GM19455 (cell line): ENCODE measurements around the gene OR10C1.
"Not testable (repeated sequence)": the region's sequence is repeated elsewhere in the genome, so short reads cannot be mapped to it uniquely, and the experiment has no call there.

Experiments
- ATAC-seq: cut with Tn5 transposase; IDR thresholded peaks from one replicate; pipeline ENCODE4 v1.9.1; 2021; ENCODE audit not compliant: unreplicated experiment

The OR10C1 gene, protein sequence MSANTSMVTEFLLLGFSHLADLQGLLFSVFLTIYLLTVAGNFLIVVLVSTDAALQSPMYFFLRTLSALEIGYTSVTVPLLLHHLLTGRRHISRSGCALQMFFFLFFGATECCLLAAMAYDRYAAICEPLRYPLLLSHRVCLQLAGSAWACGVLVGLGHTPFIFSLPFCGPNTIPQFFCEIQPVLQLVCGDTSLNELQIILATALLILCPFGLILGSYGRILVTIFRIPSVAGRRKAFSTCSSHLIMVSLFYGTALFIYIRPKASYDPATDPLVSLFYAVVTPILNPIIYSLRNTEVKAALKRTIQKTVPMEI

DNA sequence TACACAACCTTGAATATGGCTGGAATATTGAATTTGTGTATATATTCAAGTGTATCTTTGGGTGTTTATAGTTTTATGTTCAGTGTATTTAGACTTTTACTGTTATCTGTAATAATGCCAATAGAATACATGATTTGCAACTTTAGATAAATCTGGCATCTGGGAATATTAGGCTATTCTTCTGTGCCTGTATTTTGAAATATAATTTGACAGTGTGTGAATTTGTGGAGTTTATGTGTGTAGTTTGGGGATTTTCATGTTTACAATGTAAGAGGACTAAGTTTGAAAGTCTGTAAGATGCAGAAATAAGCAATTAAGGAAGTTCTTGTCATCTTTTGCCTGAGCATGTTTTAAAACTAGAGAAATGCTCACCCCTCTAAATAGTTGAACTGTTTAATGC, at the start of gene OR10C1:
Gene OR10C1 (plus strand): TSS at position 301 of the 400 bp plus-strand sequence. CDS start 710 bp downstream, outside the sequence.
- no peak for ATAC-seq

GRCh38 chr6:29395331-29395730, 43.8 kb upstream of the OR10C1 start, which contains the start of gene OR12D2:
Gene OR12D2, plus strand, starts transcription at chr6:29395631. Its CDS starts 1,069 bp downstream, at chr6:29396700.
- ATAC-seq, result no peak

DNA sequence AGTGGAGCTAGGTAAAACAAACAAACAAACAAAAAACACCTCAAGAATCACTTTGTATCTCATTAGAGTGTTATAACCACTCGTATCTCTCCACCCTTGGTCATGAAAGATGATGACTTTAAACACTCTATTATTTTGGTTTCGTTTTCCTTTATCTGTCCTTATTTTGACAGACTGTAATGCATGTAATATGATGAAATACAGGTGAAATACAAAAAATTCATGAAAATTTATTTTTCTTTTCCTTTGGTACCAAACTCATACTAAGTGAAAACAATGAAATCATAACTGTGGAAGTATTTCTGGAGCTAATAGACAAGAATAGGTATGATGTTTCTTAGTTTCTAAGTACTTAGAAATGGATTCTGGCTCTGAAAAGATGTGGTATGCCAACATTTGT, 39.6 kb upstream of the OR10C1 start:
- no peak for ATAC-seq

- no peak for ATAC-seq
These were observed 35.3 kb upstream of the OR10C1 start for GRCh38 chr6:29403801-29404200.

DNA sequence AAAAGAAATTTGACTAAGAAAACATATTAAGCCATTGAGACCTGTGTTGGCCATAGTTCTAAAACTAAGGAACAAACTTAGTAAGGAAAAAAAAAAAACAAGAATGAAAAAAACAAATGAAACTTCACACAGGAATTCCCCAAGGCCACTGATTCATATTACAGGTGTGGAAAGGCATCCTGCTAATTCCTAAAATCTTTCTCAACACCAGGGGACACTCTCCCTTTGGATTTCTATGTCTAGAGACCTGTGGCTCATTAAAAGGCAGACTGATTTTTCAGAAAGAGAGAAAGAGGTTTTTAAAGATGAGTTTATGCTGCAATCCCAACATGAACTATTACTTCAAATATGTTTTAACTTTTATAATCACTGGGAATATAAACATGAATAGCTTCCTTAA, 24.5 kb upstream of the OR10C1 start, which contains the start of gene OR12D1:
Gene OR12D1 (plus strand): TSS at position 341 of the 400 bp plus-strand sequence.
- ATAC-seq, result no peak

- no peak for ATAC-seq
These were observed 19.6 kb upstream of the OR10C1 start for GRCh38 chr6:29419516-29419915.

- ATAC-seq, result no peak
These were observed 14.9 kb upstream of the OR10C1 start for GRCh38 chr6:29424168-29424567.

DNA sequence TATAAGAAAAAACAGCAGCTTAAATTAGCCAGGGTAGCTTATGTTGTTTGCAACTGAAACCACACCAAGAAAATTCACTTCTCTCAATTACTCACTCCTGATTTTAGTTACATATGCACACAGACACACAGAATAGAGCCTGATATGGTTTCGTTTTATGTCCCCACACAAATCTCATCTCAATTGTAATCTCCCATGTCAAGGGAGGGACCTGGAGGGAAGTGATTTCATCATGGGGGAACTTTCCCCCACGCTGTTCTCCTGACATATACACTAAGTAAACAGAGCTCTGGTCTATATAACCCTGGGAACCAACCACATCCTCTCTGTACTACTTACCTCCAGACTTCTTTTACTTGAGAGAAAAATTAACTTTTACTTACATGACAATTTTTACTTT, 14.5 kb upstream of the OR10C1 start:
- no peak for ATAC-seq

DNA sequence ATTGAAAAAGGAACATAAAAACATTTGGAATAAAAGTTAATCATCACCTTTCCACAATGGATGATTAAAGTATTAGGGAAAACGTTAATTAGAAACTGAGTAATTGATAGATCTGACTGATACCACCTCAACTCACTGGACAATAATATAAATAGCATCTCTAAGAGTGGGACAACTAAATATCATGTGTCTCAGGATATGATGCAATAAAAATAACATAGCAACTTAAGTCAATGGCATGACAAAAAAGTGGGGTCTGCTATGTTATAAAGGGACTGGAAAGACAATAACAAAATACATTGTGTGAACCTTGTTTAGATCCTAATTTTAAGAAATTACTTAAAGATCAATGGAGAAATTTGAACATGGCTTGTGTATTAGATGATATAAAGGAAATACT, 14.0 kb upstream of the OR10C1 start:
- no peak for ATAC-seq

GRCh38 chr6:29426654-29427053, 12.5 kb upstream of the OR10C1 start:
- ATAC-seq, result no peak

DNA sequence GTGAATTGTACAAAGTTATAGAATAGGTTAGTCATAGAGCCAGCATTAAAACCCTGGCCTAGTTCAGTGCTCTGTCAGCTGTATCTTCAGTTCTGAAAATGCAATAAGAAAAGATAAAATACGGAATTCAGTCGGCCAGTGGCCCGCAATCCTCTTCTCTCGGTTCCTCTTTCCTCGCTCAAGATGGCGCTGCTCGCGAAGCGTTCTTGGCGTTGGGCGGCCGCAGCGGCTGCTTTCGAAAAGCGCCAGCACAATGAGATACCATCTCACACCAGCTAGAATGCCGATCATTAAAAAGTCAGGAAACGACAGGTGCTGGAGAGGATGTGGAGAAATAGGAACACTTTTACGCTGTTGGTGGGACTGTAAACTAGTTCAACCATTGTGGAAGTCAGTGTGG, 2.4 kb upstream of the OR10C1 start:
- not testable (repeated sequence) for ATAC-seq

DNA sequence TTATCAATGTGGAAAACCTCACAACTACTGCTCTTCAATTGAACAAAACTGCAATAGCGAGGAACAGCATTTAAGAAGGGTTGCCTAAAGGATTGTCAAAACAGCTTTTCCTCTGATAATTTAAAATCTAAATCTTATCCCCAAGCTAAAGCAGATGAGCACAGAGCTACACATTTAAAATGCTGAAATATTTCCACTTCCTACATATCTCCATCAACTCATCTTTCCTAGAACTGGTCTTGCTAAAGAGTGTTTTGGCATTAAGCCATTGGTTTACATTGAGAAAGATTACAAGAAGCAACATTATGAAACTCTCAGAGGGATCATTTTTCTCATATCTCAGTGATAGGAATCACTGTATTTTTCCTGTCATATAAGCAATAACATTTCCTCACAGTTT, 3.6 kb downstream of the OR10C1 start:
- no peak for ATAC-seq

- ATAC-seq, result not testable (repeated sequence)
These were observed 4.9 kb downstream of the OR10C1 start for GRCh38 chr6:29444031-29444430.

DNA sequence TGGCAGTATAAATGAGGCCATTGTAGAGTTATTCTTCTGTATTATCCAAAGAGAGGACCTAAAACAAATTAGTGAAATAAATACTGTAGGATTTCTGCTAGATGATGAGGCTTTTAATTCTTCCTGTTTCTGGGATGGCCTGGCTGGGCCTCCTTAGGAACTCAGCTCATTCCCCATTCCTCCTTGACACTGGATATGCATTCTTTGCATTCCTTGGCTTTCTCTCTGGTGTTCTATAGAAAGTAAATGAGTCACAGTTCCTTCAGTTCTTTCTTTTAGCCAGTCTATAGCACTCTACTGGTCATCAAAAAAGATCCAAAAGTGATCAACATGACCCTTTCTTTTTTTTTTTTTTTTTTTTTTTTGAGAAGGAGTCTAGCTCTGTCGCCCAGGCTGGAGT, 8.6 kb downstream of the OR10C1 start:
- no peak for ATAC-seq

GRCh38 chr6:29451471-29452193, 12.5 kb downstream of the OR10C1 start:
- no peak for ATAC-seq

DNA sequence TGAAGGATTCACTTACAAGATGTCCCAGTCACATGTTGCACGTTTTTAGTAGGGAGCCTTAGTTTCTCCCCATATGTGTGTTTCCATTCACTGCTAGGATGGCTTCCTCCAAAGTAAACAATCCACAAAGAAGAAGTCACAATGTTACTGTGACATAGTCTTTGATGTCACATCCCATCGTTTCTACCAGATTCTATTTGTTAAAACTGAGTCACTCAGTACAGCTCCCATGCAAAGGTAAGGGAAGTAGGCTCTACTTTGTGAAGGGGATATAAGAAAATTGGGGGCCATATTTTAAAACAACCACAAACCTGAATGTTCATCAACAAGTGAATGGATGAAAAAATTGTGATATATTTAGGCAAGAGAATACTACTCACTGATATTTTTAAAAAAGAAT, 17.9 kb downstream of the OR10C1 start, which contains the start of the genes OR11A1 and OR2H1:
Gene OR11A1 (minus strand): TSS at position 101 of the 400 bp plus-strand sequence. CDS start 29,430 bp downstream, outside the sequence.
Gene OR2H1 (plus strand): TSS at position 185 of the 400 bp plus-strand sequence. CDS start 4,615 bp downstream, outside the sequence.
- no peak for ATAC-seq

DNA sequence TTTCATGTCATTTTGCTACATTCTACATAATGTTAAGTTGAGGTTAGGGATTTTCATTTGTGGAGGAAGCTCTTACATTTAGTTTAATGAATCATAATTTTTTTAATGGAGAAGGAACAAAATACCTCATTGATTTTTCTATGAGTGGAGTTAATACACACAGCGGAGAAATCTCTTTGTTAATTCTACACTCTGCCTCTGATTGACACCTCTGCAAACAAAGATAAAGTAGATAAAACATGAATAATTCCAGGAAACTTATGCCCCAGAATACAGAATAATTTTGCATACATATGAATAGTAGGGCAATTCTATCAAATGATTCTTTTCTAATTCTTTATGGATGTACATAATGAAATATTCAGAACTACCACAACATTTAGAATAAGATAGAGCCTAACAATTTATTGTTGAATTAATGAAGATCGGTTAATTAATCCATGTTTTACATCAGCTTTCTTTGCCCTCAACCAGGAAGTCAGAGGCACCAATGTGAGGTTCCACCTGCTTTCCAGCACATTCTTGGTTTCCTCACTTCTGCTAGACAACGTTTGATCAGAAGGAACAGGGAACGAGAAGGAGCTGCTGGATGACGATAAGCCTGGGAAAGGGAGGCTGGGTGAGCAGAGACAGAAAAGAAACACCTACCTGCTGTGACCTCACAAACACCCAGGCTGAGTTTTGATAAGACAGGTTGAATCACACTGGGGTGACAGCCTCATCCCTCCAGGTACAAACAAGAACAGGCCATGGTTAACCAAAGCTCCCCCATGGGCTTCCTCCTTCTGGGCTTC, 22.1 kb downstream of the OR10C1 start:
- no peak for ATAC-seq

DNA sequence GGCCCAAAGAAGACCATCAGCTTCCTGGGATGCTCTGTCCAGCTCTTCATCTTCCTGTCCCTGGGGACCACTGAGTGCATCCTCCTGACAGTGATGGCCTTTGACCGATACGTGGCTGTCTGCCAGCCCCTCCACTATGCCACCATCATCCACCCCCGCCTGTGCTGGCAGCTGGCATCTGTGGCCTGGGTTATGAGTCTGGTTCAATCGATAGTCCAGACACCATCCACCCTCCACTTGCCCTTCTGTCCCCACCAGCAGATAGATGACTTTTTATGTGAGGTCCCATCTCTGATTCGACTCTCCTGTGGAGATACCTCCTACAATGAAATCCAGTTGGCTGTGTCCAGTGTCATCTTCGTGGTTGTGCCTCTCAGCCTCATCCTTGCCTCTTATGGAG, 22.9 kb downstream of the OR10C1 start:
- ATAC-seq, result no peak

DNA sequence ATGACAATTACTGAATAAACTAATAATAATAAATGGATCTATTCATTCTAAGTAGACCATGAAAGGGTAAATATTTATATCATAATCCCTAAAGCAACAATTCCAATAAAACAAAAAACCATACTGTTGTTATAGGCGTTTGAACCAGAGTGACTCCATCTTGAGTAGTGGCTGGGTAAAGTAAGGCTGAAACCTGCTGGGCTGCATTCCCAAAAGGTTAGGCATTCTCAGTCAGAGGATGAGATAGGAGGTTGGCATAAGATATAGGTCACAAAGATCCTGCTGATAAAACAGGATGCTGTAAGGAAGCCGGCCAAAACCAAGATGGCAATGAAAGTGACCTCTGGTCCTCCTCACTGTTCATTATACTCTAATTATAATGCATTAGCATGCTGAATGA, 26.2 kb downstream of the OR10C1 start:
- ATAC-seq, result no peak

GRCh38 chr6:29465801-29466200, 26.7 kb downstream of the OR10C1 start:
- ATAC-seq, result no peak

- ATAC-seq, result no peak
These were observed 27.1 kb downstream of the OR10C1 start for GRCh38 chr6:29466241-29466640.
